LNCAP (cell line): ENCODE measurements around the gene FA2H.

ENCODE experiments used
- CTCF ChIP-seq: fragments of 450-650 bp; IDR thresholded peaks from 2 replicates; pipeline ENCODE4 v1.5.1; 2017; ENCODE audit warnings: mild to moderate bottlenecking

Gene FA2H

GRCh38 chr16:74724820-74725549 is 49.6 kb downstream of the FA2H start:
- TF ChIP-seq CTCF = no peak

GRCh38 chr16:74723256-74723655 is 51.4 kb downstream of the FA2H start:
- TF ChIP-seq CTCF = no peak

GRCh38 chr16:74721716-74722115 is 52.9 kb downstream of the FA2H start:
- no peak for TF ChIP-seq CTCF

GRCh38 chr16:74720579-74720978 is 54.0 kb downstream of the FA2H start:
- TF ChIP-seq CTCF = no peak

GRCh38 chr16:74718741-74719610 is 55.6 kb downstream of the FA2H start:
- no peak for TF ChIP-seq CTCF

- TF ChIP-seq CTCF = no peak
Observed at GRCh38 chr16:74718140-74718539, 56.5 kb downstream of the FA2H start.

- no peak for TF ChIP-seq CTCF
Observed at GRCh38 chr16:74717367-74717766, 57.3 kb downstream of the FA2H start.
